ENCODE measurements around the gene CCNA2. TPM values are rescaled to one million over a fixed set of nuclear protein-coding genes. Genes with fewer than 3 reads are reported as not detected.
A peak's percentile ranks its signal among the peaks of the same experiment; 100 is the strongest.

CCNA2 gene
- total RNA-seq, 2 donors from 2014 or later: 0.33 to 0.52 TPM

GRCh38 chr4:121800961-121801714, 22.5 kb downstream of the CCNA2 start, which contains the start of gene EXOSC9:
EXOSC9 (plus strand) TSS chr4:121801323; CDS start chr4:121801425, 102 bp downstream.
- Histone ChIP-seq H3K4me3 (peak within 1 kb of the TSS; percentile 59 to 76), H3K27me3 (no peaks in the 10 kb centered on the region), H3K36me3 (replicated peaks in 1 of 2; ENCODE audit: insufficient read depth in 1 of 2, low read depth in 2 of 2) (peaks cover 0 to 1% of the 10 kb centered on the region in 2 donors), H3K9me3 (no peaks in the 10 kb centered on the region), H3K4me1 (peaks cover 13% of the 10 kb centered on the region), H3K27ac (peak within 1 kb of the TSS; percentile 41 to 92 (median 79))
- TF ChIP-seq POLR2A (IDR thresholded peaks at IDR 0.05) (peak; percentile 39 to 86 (median 82)), CTCF (IDR thresholded peaks at IDR 0.05) (peak in 2 of 7 experiments; percentile 16 to 18)
- WGBS, 2 donors: 0% methylated on average over 48 of the region's 48 CpGs
- peak; percentile 99 for ATAC-seq
- peak; percentile 92 to 94 (median 93) for DNase-seq
- intact Hi-C loops (cut with DNase I): no loop called here

GRCh38 chr4:121800638-121800960, 23.1 kb downstream of the CCNA2 start:
- no peaks in the 10 kb centered on the region for H3K9me3 ChIP-seq
- ATAC-seq: peak; percentile 29

GRCh38 chr4:121799867-121800501, 23.7 kb downstream of the CCNA2 start:
- no peaks in the 10 kb centered on the region for H3K9me3 ChIP-seq
- TF ChIP-seq POLR2A (IDR thresholded peaks at IDR 0.05): no peak
- H3K27me3 ChIP-seq: no peaks in the 10 kb centered on the region
- DNase-seq (no peak), ATAC-seq (no peak)
- H3K4me3 ChIP-seq: no peak overlapping the region
- intact Hi-C loops (cut with DNase I): no loop called here
- peaks cover 0 to 1% of the 10 kb centered on the region in 2 donors for H3K36me3 ChIP-seq (replicated peaks in 1 of 2; ENCODE audit: insufficient read depth in 1 of 2, low read depth in 2 of 2)
- WGBS, 2 donors: 94 to 99% methylated on average over 3 of the region's 3 CpGs
- no peak overlapping the region for H3K27ac ChIP-seq
- peaks cover 13% of the 10 kb centered on the region for H3K4me1 ChIP-seq

More at GRCh38 chr4:121800638-121800960, 23.1 kb downstream of the CCNA2 start:
- Histone ChIP-seq H3K4me1 (peaks cover 13% of the 10 kb centered on the region), H3K27me3 (no peaks in the 10 kb centered on the region), H3K36me3 (replicated peaks in 1 of 2; ENCODE audit: insufficient read depth in 1 of 2, low read depth in 2 of 2) (peaks cover 0 to 1% of the 10 kb centered on the region in 2 donors), H3K27ac (peak overlapping the region; percentile 41 to 92 (median 79)), H3K4me3 (peak overlapping the region; percentile 59 to 76)
- DNase-seq: no peak
- TF ChIP-seq CTCF (IDR thresholded peaks at IDR 0.05): no peak
- no peak for TF ChIP-seq POLR2A (IDR thresholded peaks at IDR 0.05)
- WGBS, 2 donors: 40 to 52% methylated on average over 8 of the region's 8 CpGs
- intact Hi-C loops (cut with DNase I): no loop called here

GRCh38 chr4:121799208-121799823, 24.4 kb downstream of the CCNA2 start:
- TF ChIP-seq POLR2A (IDR thresholded peaks at IDR 0.05): no peak
- no peak for TF ChIP-seq CTCF (IDR thresholded peaks at IDR 0.05)
- DNase-seq (no peak), ATAC-seq (no peak)
- Histone ChIP-seq H3K9me3 (no peaks in the 10 kb centered on the region), H3K4me1 (peaks cover 13% of the 10 kb centered on the region), H3K27me3 (no peaks in the 10 kb centered on the region), H3K4me3 (no peak overlapping the region), H3K27ac (no peak overlapping the region), H3K36me3 (replicated peaks in 1 of 2; ENCODE audit: insufficient read depth in 1 of 2, low read depth in 2 of 2) (peaks cover 0 to 1% of the 10 kb centered on the region in 2 donors)
- WGBS, 2 donors: 56 to 60% methylated on average over 2 of the region's 2 CpGs
- intact Hi-C loops (cut with DNase I): no loop called here

- intact Hi-C loops (cut with DNase I): no loop called here
Observed at GRCh38 chr4:121796283-121796682, 27.4 kb downstream of the CCNA2 start.

More at GRCh38 chr4:121796283-121796682, 27.4 kb downstream of the CCNA2 start:
- H3K27ac ChIP-seq: no peak overlapping the region
- no peak for TF ChIP-seq CTCF (IDR thresholded peaks at IDR 0.05)
- no peak for TF ChIP-seq POLR2A (IDR thresholded peaks at IDR 0.05)
- H3K27me3 ChIP-seq: no peaks in the 10 kb centered on the region
- ATAC-seq (no peak), DNase-seq (no peak)
- peaks cover 6% of the 10 kb centered on the region for H3K4me1 ChIP-seq
- H3K4me3 ChIP-seq: no peak overlapping the region
- no peaks in the 10 kb centered on the region for H3K9me3 ChIP-seq
- no peaks in the 10 kb centered on the region for H3K36me3 ChIP-seq (replicated peaks in 1 of 2; ENCODE audit: insufficient read depth in 1 of 2, low read depth in 2 of 2)

All from body of pancreas (tissue), 4 donors.